Measurements from ENCODE around the gene PRF1.

Gene PRF1

DNA sequence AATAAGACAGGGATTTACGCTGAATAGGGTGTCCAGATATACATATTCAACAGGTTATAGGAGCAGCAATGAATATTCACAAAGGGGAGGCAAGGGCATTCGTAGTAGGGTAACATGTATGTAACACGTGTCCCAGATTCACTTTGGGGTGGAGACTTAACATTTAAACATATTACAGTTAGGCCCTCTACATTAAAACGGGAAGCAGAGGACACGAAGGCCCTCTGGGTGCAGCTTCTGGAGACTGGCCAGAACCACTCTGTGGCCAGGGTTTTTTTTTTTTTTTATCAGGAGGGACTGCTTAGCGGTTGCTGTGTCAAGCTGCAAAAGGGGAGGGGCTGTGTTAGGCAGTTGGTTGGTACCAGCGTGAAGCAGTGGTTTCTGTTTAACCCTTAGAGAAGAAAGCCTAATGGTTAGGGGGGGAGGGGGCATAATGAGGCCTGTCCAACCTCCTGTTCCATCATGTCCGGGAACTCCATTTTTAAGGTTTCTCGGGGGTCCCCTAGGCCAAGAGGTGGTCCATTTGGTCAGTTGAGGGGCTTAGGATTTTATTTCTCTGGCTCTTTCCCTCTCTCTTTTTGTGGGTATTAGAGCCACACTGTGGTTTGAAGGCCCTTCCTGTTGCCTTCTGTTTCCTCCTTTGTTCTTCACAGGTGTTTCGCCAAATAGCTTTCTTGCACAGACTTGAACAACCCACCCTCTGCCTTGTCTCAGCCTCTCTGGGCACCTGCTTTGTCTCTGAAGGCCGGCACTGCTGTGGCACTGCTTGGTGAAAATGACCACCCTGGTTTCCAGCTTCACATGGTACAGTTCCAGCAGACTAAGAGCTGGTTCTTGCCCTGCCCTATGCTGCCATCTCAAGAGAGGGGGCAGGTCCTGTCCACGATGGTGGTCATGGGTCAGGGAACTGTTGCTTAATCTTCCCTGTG lies 26.4 kb downstream of the PRF1 start:
- DNase-seq: no peak

DNA sequence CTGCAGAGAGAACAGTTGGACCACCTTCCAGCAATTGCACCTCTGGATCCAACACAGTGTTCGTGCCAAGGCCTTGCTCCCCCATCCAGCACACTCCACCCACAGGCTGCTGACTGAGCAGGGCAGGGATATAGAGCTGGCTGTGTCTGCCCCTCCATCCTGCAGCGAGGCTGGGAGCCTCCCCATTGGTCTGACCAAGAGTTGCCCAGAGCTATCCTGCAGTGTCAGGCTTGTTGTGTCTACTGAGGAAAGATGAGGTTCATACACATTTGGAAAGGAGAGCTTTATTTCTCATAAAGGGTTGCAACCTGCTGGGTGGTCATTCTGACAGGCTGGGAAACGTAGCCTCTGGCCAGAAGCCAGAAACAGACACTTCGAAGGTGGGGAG lies 27.1 kb downstream of the PRF1 start:
- no peak for DNase-seq

DNA sequence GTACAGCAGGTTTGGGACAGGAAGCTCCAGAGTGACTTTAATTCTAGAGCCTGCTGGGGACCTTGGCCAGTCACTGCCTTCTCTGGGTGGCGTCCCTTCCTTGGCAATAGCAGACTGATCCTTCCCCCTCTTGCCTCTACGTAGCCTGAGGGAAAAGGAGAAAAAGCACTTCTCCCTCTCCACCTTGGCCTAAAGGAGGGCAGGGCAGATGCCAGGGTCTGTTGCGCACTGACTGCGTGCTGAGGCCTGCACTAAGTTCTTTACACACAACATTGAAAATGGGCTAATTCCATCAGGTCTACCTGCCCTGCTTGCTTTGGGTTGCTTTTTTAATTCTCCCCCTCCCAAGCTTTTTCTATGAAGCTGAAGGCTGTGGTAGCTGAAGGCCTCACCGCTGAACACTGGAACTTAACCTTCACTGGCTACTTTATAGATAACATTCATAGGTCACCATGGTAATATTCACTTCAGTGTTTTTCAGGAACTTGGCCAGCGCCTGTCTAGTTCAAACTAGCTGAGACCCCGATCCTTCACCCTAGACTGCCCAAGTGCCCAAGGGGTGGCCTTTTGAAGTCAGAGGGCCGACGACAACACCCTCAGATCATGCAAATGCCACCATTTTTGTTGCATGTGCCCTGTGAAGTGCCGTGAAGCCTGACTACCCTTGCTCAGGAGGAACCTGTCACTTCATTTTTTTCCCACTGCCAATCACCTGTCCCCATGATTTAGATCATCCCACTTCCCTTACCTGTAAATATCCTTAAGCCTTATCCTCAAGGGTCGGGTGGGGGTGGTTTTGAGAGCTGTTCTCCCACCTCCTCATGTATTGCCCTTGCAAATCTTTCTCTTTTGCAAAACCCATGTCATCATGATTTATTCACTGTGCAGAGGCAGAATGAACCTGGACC lies 28.7 kb downstream of the PRF1 start:
- DNase-seq: no peak

- no peak for DNase-seq
Observed at GRCh38 chr10:70571636-70572439, 30.7 kb downstream of the PRF1 start.

DNA sequence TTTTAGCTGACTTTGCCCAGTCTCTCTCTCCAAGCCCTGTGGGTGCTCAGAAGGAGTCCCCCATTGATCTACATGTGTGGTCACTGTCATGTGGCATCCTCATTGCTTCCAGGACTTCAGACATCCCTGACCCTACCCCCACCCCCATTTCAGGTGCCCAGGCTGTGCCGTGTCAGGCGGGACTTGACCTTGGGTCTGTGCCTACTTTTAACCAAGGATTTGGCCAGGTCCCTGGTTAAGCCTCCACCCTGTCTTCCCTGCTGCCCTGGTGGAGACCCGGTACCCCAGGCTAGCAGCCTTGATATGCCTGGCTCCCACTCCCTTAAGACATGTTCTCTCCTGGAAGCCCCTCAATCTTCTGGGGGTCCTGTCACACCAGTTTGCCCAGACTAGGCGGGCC lies 31.3 kb downstream of the PRF1 start:
- no peak for DNase-seq

DNA sequence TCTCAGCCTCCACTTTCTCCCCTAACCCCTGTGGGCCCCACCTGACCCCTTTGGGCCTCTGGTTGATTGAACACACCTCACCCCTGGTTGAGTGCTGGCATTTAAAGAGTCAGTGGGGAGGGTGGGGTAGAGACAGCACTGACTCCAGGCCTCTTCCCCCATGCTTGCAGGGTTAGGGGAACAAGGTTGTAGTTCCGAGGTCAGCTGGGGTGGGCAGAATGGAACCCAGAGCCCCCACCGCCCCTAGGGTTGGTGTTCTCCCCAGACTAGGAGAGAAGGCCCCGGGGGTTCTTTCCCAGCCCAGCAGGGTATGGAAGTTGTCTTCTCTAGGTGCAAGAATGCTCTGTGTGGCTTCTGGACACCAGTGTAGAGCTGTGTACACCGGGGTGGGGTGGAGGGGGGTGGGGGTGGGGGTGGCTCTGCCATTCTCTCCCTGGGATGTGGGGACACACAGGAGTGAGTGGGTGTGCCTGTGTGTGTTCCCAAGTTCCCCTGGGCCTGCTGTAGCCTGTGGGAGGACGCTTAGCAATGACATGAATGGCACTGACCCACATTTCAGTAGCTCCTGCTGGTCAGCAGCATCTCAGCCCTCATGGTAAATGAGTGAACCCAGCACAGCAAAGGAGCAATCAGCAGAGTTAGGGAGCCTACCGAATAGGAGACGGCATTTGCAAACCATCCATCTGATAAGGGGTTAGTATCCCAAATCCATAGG lies 33.6 kb downstream of the PRF1 start:
- DNase-seq: no peak

GRCh38 chr10:70568113-70568512 lies 34.4 kb downstream of the PRF1 start:
- no peak for DNase-seq

DNA sequence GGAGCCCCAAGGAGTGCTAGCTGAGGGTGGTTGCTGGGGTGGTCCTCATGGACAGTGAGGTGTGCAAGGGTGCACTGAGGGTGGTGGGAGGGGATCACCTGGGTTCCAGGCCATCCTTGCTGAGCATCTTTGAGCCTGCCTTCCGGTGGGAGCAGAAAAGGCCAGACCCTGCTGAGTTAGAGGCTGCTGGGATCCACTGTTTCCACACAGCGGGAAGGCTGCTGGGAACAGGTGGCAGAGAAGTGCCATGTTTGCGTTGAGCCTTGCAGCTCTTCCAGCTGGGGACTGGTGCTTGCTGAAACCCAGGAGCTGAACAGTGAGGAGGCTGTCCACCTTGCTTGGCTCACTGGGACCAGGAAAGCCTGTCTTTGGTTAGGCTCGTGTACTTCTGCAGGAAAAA lies 34.9 kb downstream of the PRF1 start:
- DNase-seq: no peak

GRCh38 chr10:70566515-70567290 lies 35.8 kb downstream of the PRF1 start:
- no peak for DNase-seq

- no peak for DNase-seq
Observed at GRCh38 chr10:70565556-70566514, 36.7 kb downstream of the PRF1 start.

DNA sequence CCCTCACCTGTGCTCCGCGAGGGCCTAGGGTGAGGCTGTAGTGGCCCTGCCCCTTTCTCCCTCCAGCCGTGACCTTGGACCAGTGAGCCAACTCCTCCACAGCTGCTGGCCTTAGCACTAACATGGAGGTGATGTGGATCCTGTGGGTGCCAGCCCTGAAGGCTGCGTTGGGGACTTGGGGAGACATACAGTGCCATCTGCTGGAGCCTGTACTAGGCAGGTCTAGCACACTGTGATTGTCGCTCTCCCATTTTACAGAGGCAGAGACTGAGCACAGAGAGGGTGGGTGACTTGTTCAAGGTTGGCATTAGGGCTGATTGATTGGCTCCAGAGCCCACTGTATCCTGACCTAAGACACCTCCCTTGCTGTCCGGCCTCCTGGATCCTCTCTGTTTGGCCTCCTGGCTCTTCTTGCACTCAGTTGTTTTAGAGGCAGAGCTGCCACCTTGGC lies 37.6 kb downstream of the PRF1 start:
- DNase-seq: no peak

GRCh38 chr10:70564113-70564725 lies 38.3 kb downstream of the PRF1 start:
- DNase-seq: no peak

GRCh38 chr10:70563230-70563629 lies 39.3 kb downstream of the PRF1 start:
- DNase-seq: no peak

GRCh38 chr10:70562036-70562755 lies 40.3 kb downstream of the PRF1 start:
- DNase-seq: no peak

- DNase-seq: no peak
Observed at GRCh38 chr10:70561558-70561957, 41.0 kb downstream of the PRF1 start.

DNA sequence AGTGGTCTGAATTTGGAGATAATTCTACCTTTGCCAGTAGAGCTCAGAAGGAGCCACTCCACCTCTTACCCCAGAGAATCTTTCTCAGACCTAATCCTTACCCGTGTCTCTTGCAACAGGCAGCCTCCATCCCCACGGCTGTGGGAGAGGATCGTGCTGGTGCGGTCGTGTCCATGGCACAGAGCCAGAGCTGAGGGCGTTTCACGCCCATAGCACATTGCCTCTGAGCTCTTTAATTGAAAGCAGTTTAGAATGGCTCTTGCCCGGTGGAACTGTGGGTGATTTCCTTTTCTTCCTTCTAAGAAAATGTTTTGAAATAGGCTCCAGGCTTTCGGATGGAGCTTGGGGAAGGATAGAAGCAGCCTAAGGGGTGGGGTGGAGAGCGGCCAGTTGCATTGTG lies 41.5 kb downstream of the PRF1 start:
- DNase-seq: no peak

- DNase-seq: no peak
Observed at GRCh38 chr10:70560511-70560941, 42.0 kb downstream of the PRF1 start.

DNA sequence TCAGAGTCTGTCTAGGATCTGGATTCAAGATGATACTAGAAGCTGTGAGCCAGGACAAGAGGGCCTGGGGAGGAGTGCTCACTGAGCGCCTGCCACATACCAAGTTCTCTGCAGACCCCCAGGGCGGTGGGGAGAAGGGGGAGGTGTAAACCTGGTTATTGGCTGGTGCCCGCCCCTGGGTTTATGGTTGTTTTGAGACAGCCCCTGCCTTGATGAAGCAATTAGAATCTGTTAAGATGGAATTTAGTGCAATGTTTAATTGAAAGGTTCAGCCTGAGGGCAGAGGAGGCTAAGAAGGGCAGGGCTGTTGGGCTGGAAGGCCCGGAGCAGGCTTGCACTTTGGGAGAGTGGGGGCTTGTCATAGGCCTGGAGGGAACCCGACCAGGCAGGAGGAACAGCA lies 42.7 kb downstream of the PRF1 start:
- DNase-seq: no peak

Measured in NCI-H1930 (cell line).